Stimulated activated naive CD4-positive, alpha-beta T cell (primary cell): ENCODE results near the gene TOMM40.
A peak's percentile ranks its signal among the peaks of the same experiment; 100 is the strongest.

Source experiments
- DNase-seq, 6 experiments: peaks; one replicate each; lab custom pipeline; 2025; lab: John Stamatoyannopoulos, UW

Gene TOMM40

DNA sequence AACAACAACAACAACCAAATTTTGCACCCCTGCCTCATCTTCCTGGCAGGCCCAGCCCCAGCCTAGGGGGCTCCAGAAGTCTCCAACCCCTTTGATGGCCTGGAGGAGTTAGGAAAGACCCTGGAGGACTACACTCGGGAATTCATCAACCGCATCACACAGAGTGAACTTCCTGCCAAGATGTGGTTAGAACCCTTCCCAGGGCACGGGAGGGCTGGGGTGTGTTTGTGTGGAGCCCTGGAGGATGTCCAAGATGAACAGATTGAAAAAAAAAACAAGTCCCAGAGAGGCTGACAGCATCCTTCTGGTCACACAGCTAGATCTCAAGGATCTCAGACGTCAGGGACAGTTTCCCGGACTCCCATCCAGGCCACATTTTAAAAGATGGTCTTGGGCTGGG, 36.7 kb downstream of the TOMM40 start:
- DNase-seq, result no peak

DNA sequence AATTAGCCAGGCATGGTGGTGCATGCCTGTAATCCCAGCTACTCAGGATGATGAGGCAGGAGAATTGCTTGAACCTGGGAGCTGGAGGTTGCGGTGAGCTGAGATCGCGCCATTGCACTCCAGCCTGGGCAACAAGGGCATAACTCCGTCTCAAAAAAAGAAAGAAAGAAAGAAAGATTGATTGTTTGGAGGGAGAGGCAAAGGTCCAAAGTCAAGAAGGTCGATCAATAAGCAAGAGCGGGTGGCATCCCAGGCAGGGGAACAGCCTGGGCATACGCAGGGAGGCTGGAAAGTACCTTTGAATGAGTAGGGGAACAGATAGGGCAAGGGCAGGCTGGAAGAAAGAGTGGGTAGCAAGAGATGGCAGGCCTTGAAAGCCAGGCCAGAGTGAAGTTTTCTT, 39.0 kb downstream of the TOMM40 start:
- DNase-seq, result no peak

DNA sequence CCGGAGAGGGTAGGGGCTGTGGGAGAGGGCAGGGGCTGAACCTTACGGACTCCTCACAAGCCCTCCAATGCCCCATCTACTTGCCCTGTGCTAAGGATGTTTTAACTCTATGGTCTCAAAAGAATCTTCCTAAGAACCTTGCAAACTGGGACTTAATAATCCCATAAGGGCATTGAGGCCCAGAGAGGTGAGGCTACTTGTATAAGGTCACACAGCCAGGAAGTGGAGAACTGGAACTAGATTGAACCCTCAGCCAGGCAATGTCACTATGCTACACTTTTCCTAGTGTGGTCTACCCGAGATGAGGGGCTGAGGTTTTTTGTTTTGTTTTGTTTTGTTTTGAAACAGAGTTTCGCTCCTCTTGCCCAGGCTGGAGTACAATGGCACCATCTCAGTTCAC, 40.5 kb downstream of the TOMM40 start:
- DNase-seq, result no peak

DNA sequence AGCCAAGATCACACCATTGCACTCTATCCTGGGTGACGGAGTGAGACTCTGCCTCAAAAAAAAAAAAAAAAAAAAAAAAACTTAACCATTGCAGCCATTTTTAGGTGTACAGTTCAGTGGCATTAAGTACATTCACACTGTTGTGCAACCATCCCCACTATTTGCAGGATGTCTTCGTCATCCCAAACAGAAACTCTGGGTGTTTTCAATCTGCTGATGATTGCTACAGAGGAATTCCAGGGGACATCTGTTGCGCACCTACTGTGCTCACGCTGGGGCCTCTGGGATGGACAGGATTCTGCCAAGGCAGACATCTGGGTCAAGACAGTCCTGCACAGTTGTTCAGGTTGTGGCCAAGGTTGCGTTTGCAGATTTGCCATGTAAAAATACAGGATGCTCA, 48.6 kb downstream of the TOMM40 start:
- DNase-seq, result no peak

DNA sequence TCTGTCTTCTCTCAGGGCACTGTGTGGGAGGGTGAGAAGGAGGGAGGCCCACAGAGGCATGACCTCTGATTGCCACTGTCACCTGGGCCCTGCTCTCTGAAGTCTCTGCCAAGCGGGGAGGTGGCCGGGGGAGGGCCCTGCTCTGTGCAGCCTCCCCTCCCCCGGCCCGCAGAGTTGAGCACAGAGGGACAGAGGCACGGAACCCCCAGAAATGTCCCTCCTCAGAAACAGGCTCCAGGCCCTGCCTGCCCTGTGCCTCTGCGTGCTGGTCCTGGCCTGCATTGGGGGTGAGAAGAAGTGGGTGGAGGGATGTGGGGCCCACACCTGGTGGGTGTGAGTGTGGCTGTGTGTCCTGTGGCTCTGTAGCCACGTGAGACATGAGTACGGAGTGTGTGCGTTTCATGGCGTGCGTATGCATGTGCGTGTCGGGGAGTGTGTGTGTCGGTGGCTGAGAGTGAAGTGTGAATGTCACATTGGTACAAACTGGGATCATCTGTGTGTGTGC, 51.1 kb downstream of the TOMM40 start, which contains the start of gene APOC4:
TSS of gene APOC4 (plus strand) at position 171 of the 505 bp plus-strand sequence. CDS start at position 212, 41 bp downstream.
- no peak for DNase-seq

DNA sequence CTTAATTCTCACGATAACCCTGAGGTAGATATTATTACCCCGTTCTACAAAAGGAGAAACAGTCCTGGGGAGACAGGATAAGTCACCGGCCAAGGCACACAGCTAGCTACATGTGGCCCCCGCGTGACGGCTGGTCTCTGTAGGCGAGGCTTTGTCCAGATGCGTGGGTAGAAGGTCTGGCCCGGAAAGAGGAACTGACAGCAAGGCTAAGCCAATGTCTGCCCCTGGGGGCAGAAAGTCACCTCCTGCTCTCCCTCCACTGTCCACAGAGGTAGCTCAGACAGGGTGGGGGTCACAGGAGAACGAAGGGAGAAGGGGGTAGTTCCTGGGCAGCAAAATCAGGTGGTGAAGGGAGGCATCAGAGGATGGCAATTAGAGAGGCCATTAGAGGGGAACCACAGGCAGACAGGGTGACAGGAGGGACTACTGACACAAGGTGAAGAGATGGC, 52.8 kb downstream of the TOMM40 start:
- no peak for DNase-seq

DNA sequence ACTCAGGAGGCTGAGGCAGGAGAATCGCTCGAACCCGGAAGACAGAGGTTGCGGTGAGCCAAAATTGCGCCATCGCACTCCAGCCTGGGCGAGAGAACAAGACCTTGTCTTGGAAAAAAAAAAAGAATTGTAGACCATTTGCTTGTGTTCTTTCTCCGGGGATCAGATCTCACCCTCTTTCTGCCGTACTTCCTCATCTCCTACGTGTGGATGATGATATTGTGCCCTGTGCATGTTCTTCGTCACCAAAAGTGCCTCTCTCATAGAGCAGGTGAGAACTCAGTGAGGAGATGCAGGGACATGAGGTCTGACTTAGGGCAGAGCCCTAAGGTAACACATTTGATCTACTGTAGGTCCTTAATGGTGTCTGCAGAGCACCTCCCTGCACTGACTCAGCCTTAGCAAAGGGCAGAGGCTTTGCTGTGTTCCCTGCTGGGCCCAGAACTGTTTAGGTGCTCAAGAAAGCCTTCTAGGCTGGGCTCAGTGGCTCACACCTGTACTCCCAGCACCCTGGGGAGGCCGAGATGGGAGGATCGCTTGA, 56.1 kb downstream of the TOMM40 start:
- no peak for DNase-seq

DNA sequence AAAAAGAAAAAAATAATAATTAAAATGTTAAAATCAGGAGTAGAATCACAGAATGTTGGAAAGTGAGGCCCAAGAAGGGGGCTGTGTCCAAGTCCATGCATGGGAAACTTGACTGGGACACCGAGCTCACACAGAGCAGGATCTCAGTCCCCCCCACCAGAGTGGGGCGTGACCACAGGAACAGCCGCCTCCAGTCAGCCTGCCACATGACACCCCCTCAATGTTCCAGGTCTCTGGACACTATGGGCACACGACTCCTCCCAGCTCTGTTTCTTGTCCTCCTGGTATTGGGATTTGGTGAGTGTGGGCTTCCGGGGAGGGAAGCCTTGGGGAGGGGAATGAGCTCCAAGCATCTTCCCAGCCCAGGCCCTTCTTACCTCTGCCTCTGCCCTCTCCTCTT, 57.2 kb downstream of the TOMM40 start:
- DNase-seq, result no peak

DNA sequence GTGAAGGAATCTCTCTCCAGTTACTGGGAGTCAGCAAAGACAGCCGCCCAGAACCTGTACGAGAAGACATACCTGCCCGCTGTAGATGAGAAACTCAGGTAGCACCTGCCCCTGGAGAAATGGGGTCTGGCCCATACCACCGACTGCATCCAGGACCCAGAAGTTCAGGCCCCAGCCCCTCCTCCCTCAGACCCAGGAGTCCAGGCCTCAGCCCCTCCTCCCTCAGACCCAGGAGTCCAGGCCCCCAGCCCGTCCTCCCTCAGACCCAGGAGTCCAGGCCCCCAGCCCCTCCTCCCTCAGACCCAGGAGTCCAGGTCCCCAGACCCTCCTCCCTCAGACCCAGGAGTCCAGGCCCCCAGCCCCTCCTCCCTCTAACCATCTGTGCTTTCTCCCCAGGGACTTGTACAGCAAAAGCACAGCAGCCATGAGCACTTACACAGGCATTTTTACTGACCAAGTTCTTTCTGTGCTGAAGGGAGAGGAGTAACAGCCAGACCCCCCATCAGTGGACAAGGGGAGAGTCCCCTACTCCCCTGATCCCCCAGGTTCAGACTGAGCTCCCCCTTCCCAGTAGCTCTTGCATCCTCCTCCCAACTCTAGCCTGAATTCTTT, 57.8 kb downstream of the TOMM40 start:
- no peak for DNase-seq

DNA sequence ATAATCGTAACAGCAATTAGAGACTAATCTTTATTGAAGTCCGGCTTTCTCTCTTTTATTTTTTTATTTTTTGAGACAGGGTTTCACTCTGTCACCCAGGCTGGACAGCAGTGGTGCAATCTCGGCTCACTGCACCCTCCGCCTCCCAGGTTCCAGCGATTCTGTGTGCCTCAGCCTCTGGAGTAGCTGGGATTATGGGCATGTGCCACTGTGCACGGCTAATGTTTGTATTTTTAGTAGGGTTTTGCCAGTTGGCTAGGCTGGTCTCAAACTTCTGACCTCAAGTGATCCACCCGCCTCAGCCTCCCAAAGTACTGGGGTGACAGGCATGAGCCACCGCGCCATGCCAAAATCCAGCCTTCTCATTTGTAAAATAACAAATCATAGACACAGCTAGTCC, 58.5 kb downstream of the TOMM40 start:
- DNase-seq, result no peak

DNA sequence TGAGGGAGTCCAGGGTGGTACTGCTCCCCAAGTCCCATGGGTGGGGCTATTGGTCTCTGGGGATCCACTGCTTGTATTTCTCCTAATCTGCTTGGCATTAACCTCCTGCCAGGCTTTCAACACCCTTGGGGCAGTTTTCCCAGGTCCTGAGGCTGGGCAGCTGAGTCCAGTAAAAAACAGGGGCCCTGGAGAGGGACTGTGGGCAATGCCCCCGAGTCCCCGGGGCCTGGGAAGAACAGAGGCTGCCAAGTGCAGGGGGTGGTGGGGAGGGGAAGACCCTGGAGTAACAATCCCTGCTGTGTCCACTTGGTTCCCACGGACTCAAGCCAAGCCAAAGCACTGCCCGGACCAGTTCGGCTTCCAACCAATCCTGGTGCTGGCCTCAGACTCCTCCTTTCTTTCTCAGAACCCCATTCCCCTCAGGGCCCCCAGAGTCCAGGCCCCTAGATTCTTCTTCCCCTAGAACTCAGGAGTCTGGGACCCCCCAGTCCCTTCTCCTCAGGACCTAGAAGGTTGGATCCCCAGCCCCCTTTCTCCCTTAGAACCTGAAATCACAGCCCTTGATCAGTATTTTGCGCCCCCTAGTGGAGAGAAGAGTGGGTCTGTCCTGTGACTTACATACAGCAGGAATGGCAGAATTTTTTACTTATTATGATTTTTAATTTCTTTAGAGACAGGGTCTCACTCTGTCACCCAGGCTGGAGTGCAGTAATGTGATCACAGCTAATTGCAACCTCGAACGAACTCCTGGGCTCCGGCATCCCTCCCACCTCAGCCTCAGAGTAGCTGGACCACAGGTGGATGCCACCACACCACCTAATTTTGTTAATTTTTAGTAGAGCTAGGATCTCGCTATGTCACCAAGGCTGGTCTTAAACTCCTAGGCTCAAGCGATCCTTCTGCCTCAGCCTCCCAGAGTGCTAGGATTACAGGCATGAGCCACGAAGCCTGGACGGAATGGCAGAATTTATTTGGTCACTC, 60.4 kb downstream of the TOMM40 start:
- peak; percentile 27 to 84 (median 54) for DNase-seq
